Activated naive CD4-positive, alpha-beta T cell (primary cell): Measurements from ENCODE around the gene SNX9.

ENCODE experiments used
- DNase-seq, 4 experiments: peaks; one replicate each; lab custom pipeline; 2025; lab: John Stamatoyannopoulos, UW

The SNX9 gene

DNA sequence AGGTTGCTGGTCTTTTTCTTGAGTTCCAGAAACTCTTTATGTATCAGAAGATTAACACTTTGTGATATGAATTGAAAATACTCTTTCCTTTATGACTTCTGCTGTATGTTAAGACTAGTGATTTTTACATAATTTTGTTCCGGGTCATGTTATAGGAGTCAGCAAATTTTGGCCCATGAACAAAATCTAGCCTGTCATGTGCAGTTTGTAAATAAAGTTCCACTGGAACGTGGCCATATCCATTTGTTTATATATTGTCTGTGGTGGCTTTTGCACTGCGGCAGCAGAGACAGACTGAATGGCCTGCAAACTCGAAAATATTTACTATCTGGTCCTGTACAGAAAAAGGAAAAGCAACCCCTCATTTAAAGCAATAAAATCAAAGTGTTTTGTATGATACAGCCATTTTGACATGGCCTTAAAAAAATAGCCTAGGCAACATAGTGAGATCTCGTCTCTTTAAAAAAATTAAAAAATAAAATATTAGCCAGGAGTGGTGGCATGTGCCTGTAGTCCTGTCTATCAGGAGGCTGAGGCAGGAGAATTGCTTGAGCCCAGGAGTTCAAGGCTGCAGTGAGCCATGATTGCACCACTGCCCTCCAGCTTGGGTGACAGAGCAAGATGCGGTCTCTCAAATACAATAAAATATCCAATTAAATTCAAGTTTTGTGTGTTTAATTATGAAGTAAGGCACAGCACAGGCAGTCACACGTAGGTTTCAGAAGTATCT, 36.9 kb downstream of the SNX9 start:
- DNase-seq = no peak

- DNase-seq = no peak
Observed at GRCh38 chr6:157860505-157860991, 37.5 kb downstream of the SNX9 start.

GRCh38 chr6:157861184-157861583, 38.1 kb downstream of the SNX9 start:
- no peak for DNase-seq

DNA sequence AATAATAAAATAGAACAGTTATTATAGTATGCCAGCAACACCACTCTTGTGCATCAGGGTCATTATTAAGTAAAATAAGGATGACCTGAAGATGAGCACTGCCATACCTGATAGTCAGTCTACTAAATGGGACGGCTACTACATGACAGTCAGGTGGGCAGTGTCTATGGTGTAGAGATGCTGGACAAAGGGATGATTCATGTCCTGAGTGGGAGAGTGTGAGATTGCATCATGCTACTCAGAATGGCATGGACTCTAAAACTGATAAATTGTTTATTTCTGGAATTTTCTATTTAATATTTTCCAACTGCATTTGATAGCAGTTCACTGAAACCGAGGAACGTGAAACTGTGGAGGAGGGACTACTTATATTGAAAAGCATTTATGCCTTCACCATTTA, 38.8 kb downstream of the SNX9 start:
- no peak for DNase-seq

GRCh38 chr6:157862706-157863105, 39.7 kb downstream of the SNX9 start:
- no peak for DNase-seq

GRCh38 chr6:157864185-157864761, 41.2 kb downstream of the SNX9 start:
- DNase-seq = no peak

DNA sequence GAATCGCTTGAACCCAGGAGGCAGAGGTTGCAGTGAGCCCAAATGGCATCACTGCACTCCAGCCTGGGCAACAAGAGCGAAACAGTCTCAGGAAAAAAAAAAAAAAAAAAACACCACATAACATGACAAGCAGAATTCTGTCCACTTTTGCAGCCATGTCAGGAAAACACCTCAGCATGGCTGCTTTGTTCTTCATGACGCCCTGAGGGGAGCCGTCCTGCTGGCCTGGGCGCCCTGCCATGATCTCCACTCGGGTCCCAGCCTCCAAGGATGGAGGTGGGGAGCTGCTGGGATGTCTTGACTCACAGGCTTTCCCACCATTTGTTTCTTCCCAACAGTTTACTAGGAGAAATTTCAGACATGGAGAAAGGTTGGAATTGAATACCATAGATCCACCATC, 42.2 kb downstream of the SNX9 start:
- no peak for DNase-seq

- peak in 1 of 4 experiments; percentile 20 for DNase-seq
Observed at GRCh38 chr6:157867155-157867559, 44.1 kb downstream of the SNX9 start.

DNA sequence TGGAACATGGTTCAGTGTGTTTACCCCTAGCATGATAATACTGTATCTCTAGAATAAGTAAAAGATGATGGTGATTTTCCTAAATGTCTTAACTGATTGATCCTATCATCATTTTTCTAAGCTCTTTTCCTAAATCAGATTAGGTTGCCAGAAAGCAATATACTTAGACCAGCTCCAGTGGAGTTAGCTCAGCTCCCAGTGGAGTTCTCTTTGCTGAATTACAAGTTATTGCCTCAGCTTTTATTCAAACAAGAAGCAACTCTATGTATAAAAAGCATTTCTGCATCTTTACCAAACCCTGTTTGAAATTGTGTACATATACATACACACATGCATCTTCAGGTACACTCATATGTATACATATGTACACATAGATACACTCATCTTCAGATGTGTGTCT, 44.9 kb downstream of the SNX9 start:
- no peak for DNase-seq

GRCh38 chr6:157868835-157869234, 45.8 kb downstream of the SNX9 start:
- DNase-seq = no peak

DNA sequence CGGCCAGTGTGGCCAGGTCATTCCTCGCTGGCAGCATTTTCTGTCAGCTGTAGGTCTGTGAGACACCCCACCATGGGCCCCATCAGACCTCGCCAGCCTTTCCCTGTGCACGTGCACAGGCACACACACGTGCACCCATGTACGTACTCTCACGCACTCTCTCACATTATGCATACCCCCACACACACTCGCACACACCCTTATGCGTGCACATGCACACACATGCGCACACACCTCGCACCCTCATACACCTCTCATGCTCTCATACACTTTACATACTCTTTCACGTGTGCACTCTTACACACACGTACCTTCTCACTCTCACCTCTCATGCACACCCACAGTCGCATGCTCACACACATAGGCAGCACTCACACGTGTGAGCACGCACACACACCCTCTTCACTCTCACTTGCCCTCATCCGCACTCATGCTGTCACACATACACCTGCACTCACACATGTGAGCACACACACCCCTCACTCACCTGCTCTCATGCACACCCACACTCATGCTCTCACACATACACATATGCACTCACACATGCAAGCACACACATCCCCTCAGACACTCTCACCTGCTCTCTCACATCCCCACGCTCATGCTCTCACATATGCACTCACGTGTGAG, 46.7 kb downstream of the SNX9 start:
- no peak for DNase-seq

GRCh38 chr6:157873735-157874344, 50.8 kb downstream of the SNX9 start:
- DNase-seq = peak; percentile 61 to 84 (median 76)

DNA sequence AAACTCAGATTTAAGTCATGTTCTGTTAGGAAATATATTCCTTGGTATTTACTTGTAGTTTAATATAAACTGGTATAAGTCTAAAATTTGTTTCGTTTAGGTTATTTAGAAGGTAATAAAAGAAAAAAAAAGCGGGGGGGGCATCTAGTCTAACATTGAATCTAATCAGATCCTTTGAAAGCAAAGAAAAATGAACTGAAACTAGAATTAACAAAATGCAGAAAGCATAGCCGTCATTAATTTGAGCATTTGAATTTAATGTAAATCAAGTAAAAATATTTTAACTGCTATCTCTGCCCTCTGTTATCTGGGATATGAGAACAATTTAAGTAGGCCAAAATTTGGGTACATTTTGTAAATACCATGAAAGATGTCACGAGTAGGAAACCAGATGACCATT, 54.1 kb downstream of the SNX9 start:
- no peak for DNase-seq

- no peak for DNase-seq
Observed at GRCh38 chr6:157877573-157878438, 54.8 kb downstream of the SNX9 start.

GRCh38 chr6:157879034-157879872, 56.2 kb downstream of the SNX9 start:
- DNase-seq = no peak

DNA sequence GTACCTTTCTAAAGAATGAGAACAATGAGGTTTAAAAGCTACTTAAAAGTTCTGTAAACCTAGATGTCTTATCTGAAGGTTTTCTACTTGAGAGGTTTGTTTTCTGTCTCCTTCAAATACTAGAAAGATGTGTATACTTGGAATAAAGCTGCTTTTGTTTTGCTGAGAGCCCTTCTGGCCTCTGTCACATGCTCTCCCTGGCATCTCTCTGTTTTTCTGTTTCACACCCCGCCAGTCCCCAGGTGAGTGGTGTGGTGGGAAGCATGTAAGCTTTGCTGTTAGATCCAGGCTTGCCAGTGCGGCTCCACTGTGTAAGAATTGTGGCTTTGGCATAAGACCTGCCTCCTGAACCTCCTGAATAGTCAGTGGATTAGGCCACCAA, 56.8 kb downstream of the SNX9 start:
- no peak for DNase-seq

- DNase-seq = no peak
Observed at GRCh38 chr6:157880534-157880933, 57.5 kb downstream of the SNX9 start.

DNA sequence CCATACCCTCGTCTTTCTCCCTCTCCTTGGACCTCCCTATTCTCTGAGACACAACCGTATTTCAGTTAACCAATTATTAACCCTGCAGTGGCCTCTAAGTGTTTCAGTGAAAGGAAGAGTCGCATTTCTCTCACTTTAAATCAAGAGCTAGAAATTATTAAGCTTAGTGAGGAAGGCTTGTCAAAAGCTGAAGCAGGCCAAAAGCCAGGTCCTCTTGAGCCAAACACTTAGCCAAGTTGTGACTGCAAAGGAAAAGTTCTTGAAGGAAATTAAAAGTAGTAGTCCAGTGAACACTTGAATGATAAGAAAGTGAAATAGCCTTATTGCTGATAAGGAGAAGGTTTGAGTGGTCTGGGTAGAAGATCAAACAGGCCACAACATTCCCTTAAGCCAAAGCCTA, 58.3 kb downstream of the SNX9 start:
- no peak for DNase-seq

DNA sequence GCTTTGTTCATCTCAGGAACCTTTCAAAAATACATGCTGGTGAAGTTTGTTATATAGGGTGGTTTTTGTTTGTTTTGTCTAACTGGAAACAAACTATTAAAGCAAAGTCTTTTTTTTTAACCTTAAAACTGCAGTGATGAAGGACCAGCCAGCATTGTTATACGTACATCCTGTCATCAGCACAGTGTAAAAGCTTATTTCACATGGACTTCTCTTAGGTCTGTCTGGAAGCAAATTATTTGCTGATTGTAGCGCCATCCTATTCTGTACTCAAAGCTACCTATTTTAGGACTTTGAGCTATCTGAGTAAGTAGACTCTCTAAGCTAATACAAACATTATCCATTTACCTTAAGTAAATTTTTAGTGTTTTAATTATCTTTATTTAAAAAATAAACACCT, 61.7 kb downstream of the SNX9 start:
- no peak for DNase-seq

GRCh38 chr6:157885211-157885788, 62.3 kb downstream of the SNX9 start:
- DNase-seq = peak in 2 of 4 experiments; percentile 22 to 29

GRCh38 chr6:157885876-157886275, 62.8 kb downstream of the SNX9 start:
- DNase-seq = no peak
